ENCODE measurements around the gene EIF4E3.

DNA sequence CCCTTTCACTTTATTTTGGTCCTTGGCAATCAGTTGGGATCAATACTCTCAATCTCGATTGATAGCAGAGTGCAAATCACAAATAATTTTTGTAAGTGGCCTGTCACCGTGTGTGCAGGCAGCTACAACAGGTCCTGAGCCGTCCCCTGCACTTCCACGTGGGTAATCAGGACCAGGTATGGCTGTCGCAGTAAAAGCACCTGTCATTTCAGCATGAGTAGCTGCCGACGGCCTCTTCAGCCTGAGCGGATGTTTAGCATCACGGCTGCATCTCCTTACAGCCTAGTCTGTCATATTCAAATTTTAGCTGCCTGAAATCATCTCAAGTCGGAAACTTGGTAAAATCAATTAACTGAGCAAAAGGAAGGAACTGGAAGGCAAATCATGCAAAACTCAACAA, 88.7 kb downstream of the EIF4E3 start:
- TF ChIP-seq, protein P1, sequence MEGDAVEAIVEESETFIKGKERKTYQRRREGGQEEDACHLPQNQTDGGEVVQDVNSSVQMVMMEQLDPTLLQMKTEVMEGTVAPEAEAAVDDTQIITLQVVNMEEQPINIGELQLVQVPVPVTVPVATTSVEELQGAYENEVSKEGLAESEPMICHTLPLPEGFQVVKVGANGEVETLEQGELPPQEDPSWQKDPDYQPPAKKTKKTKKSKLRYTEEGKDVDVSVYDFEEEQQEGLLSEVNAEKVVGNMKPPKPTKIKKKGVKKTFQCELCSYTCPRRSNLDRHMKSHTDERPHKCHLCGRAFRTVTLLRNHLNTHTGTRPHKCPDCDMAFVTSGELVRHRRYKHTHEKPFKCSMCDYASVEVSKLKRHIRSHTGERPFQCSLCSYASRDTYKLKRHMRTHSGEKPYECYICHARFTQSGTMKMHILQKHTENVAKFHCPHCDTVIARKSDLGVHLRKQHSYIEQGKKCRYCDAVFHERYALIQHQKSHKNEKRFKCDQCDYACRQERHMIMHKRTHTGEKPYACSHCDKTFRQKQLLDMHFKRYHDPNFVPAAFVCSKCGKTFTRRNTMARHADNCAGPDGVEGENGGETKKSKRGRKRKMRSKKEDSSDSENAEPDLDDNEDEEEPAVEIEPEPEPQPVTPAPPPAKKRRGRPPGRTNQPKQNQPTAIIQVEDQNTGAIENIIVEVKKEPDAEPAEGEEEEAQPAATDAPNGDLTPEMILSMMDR (IDR thresholded peaks at IDR 0.05), result no peak
- TF ChIP-seq POLR2A (IDR thresholded peaks at IDR 0.05) (no peak), POLR2AphosphoS5 (IDR thresholded peaks at IDR 0.05; ENCODE audit: insufficient read depth in 1 of 2, low read depth in 1 of 2) (no peak)
